Measurements from ENCODE around the gene SUGCT.

The SUGCT gene

GRCh38 chr7:40879941-40880543 is 745.2 kb downstream of the SUGCT start:
- DNase-seq (ENCODE audit: low read depth) = no peak

- no peak for DNase-seq (ENCODE audit: low read depth)
These were observed 745.8 kb downstream of the SUGCT start for GRCh38 chr7:40880581-40880980.

GRCh38 chr7:40881405-40881926 is 746.7 kb downstream of the SUGCT start:
- DNase-seq (ENCODE audit: low read depth) = no peak

GRCh38 chr7:40882071-40882658 is 747.4 kb downstream of the SUGCT start:
- DNase-seq (ENCODE audit: low read depth) = no peak

GRCh38 chr7:40883826-40884225 is 749.0 kb downstream of the SUGCT start:
- no peak for DNase-seq (ENCODE audit: low read depth)

- no peak for DNase-seq (ENCODE audit: low read depth)
These were observed 749.4 kb downstream of the SUGCT start for GRCh38 chr7:40884241-40884640.

GRCh38 chr7:40885503-40885902 is 750.7 kb downstream of the SUGCT start:
- no peak for DNase-seq (ENCODE audit: low read depth)

- DNase-seq (ENCODE audit: low read depth) = no peak
These were observed 752.3 kb downstream of the SUGCT start for GRCh38 chr7:40887099-40887498.

GRCh38 chr7:40888499-40888898 is 753.7 kb downstream of the SUGCT start:
- no peak for DNase-seq (ENCODE audit: low read depth)

GRCh38 chr7:40889099-40889498 is 754.3 kb downstream of the SUGCT start:
- no peak for DNase-seq (ENCODE audit: low read depth)

- no peak for DNase-seq (ENCODE audit: low read depth)
These were observed 754.7 kb downstream of the SUGCT start for GRCh38 chr7:40889539-40889938.

GRCh38 chr7:40890088-40890692 is 755.4 kb downstream of the SUGCT start:
- no peak for DNase-seq (ENCODE audit: low read depth)

GRCh38 chr7:40891232-40891631 is 756.4 kb downstream of the SUGCT start:
- DNase-seq (ENCODE audit: low read depth) = no peak

GRCh38 chr7:40899151-40899550 is 764.3 kb downstream of the SUGCT start:
- no peak for DNase-seq (ENCODE audit: low read depth)

GRCh38 chr7:40899636-40900507 is 765.1 kb downstream of the SUGCT start:
- DNase-seq (ENCODE audit: low read depth) = no peak

- DNase-seq (ENCODE audit: low read depth) = no peak
These were observed 769.1 kb downstream of the SUGCT start for GRCh38 chr7:40903872-40904271.

GRCh38 chr7:40907286-40907685 is 772.5 kb downstream of the SUGCT start:
- DNase-seq (ENCODE audit: low read depth) = no peak

- DNase-seq (ENCODE audit: low read depth) = no peak
These were observed 774.7 kb downstream of the SUGCT start for GRCh38 chr7:40909346-40909980.
